SK-N-SH treated with all-trans-retinoic acid at 6 μM for 48 hours (cell line): ENCODE data around the gene GDF3.

ENCODE experiments used
- ARNTL ChIP-seq: fragments of 450-650 bp; formaldehyde crosslinking; IDR thresholded peaks from 2 replicates; pipeline ENCODE4 v1.5.0; 2020; ENCODE audit warnings: low read depth, mild to moderate bottlenecking, moderate library complexity, borderline replicate concordance
- ZFP3 ChIP-seq: fragments of 250-450 bp; sonication (Bioruptor Pico); IDR thresholded peaks from 2 replicates; pipeline ENCODE4 v1.5.0; 2020; ENCODE audit warnings: mild to moderate bottlenecking, moderate library complexity
- ZNF70 ChIP-seq: fragments of 450-650 bp; formaldehyde crosslinking; IDR thresholded peaks from 2 replicates; pipeline ENCODE4 v1.5.0; 2020; ENCODE audit warnings: mild to moderate bottlenecking, moderate library complexity

DNA sequence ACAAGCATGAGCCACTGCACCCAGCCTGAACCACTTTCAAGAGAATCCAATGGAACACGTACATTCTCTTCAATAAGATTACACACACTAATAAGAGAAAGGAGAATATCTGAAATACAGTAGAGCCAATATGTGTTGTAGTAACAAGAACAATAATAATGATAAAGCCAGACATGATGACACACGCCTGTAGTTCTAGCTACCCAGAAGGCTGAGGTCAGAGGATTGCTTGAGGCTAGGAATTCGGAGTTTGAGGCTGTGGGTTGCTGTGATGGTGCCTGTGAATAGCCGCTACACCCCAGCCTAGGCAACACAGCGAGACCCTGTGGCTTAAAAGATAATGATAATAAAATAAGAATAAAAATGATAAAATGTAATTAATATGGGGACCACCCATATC is 45.5 kb downstream of the GDF3 start:
- TF ChIP-seq ZFP3 (CRISPR knock-in tag) (no peak), ZNF70 (CRISPR knock-in tag) (no peak), ARNTL (CRISPR knock-in tag) (no peak)
